Pancreas (tissue), 10 donors: ENCODE data around the gene ELANE. TPM values are rescaled to one million over a fixed set of nuclear protein-coding genes. Genes with fewer than 3 reads are reported as not detected.
A peak's percentile ranks its signal among the peaks of the same experiment; 100 is the strongest.
"Not testable (repeated sequence)": the region's sequence is repeated elsewhere in the genome, so short reads cannot be mapped to it uniquely, and the experiment has no call there.

ENCODE experiments used
- ATAC-seq, 4 donors: fragments of 200-7000 bp; cut with Tn5 transposase; one replicate each; pipeline versions ENCODE4 v1.8.0 to v1.9.1; 2020; ENCODE audit warnings: mild to moderate bottlenecking in 4 of 4, moderate library complexity in 4 of 4
- DNase-seq, 6 donors: peaks; one replicate each; pipeline ENCODE4 v3.0.0-alpha.2; 2020
- FAIRE-seq: peaks from 2 replicates; lab custom pipeline; 2012; peaks lifted over from hg19 to GRCh38; lab: Jason Lieb, UNC
- H3K27ac ChIP-seq, 4 donors: fragments of 200-600 bp; sonication (generic); 1 replicate in 3 of 4; 2 replicates in 1 of 4; pipeline versions ENCODE4 v1.5.0 to v1.8.0; 2020
- H3K27me3 ChIP-seq, 4 donors: fragments of 200-600 bp; one replicate each; pipeline ENCODE4 v1.8.0; 2021
- H3K36me3 ChIP-seq, 3 donors: fragments of 200-600 bp; sonication (generic) in 1 of 3; one replicate each; pipeline versions ENCODE4 v1.5.0 to v1.8.0; 2020 to 2021
- H3K4me1 ChIP-seq, 3 donors: fragments of 200-600 bp; one replicate each; pipeline ENCODE4 v1.8.0; 2021
- H3K4me3 ChIP-seq, 4 donors: fragments of 200-600 bp; sonication (generic) in 2 of 4; one replicate each; pipeline versions ENCODE4 v1.5.0 to v1.8.0; 2020 to 2021
- H3K9me3 ChIP-seq, 4 donors: fragments of 200-600 bp; one replicate each; pipeline ENCODE4 v1.8.0; 2021
- CTCF ChIP-seq, 4 donors: fragments of 200-600 bp; sonication (generic) in 3 of 4; IDR thresholded peaks; one replicate each; pipeline versions ENCODE4 v1.5.0 to v1.8.0; 2021; ENCODE audit warnings: antibody characterized with exemption in 4 of 4
- WGBS, 2 donors: extraction: QIAGEN DNeasy Blood & Tissue Kit; methylation state at CpG; one replicate each; pipeline ENCODE4 v1.1.7; 2013; 5-methylcytosine and 5-hydroxymethylcytosine counted together
- intact Hi-C, 3 donors: fragments of 100-400 bp; cut with DNase I; formaldehyde crosslinking; loops; one replicate each; pipeline versions ENCODE4 v1.11.1 to v1.14.2; 2022
- polyA plus RNA-seq, 2 donors: library from polyadenylated mRNA; stranded (reverse); fragments of 200-250 nt; gene quantifications; one replicate each; pipeline ENCODE4 v1.2.3, GENCODE V29; 2013
- total RNA-seq, 6 donors: library from RNA; stranded (reverse); fragmentation: NEBNext Ultra II Directional in 4 of 6; extraction: Animal tissue kit (Norgen Biotek cat#: 25700) in 4 of 6; gene quantifications; one replicate each; pipeline versions ENCODE4 v1.2.1 to v1.2.4, GENCODE V29; 2021 to 2023
- donor health status: healthy with polysubstance abuse.
- donor health status: DM: no; HTN: no; CAD: no; lungs with moderate emphysema.
- donor health status: DM: no; HTN: no; CAD: no.
- donor health status: control.
- donor health status: control.
- donor health status: Bipolar disorder and iron deficiency.
- donor health status: DM: yes; HTN: yes; CAD: no.
- donor health status: DM: no; HTN: no; CAD: no.
- donor health status: DM: no; HTN: no; CAD: no.
- donor health status: DM: yes; HTN: yes; CAD: no.

Gene ELANE
- total and polyA plus RNA-seq, 8 donors = 0.16 to 0.57 (median 0.27) TPM; not detected in 4

GRCh38 chr19:875265-875879 lies 23.3 kb downstream of the ELANE start:
- WGBS, 2 donors = 93 to 96% methylated on average over 28 of the region's 28 CpGs
- no peak for FAIRE-seq

GRCh38 chr19:876089-876488 lies 24.0 kb downstream of the ELANE start:
- 87 to 89% methylated on average over 18 of the region's 18 CpGs for WGBS, 2 donors
- intact Hi-C loops = no loop called here
- DNase-seq (no peak), ATAC-seq (no peak), FAIRE-seq (no peak)
- Histone ChIP-seq H3K36me3 (peaks cover 0 to 35% (median under 1%) of the 10 kb centered on the region in 3 donors), H3K9me3 (no peaks in the 10 kb centered on the region), H3K27ac (no peak overlapping the region), H3K27me3 (no peaks in the 10 kb centered on the region), H3K4me1 (no peaks in the 10 kb centered on the region), H3K4me3 (no peak overlapping the region)
- TF ChIP-seq CTCF (IDR thresholded peaks at IDR 0.05) = no peak

More at GRCh38 chr19:875265-875879, 23.3 kb downstream of the ELANE start:
- no peak for TF ChIP-seq CTCF (IDR thresholded peaks at IDR 0.05)
- H3K36me3 ChIP-seq = peaks cover 0 to 28% (median 0%) of the 10 kb centered on the region in 3 donors
- H3K9me3 ChIP-seq = no peaks in the 10 kb centered on the region
- ATAC-seq = no peak
- DNase-seq = peak in 2 of 6 donors; percentile 56 to 64
- no peaks in the 10 kb centered on the region for H3K27me3 ChIP-seq
- H3K27ac ChIP-seq = no peak overlapping the region
- no peaks in the 10 kb centered on the region for H3K4me1 ChIP-seq
- intact Hi-C loops = no loop called here
- H3K4me3 ChIP-seq = no peak overlapping the region

GRCh38 chr19:876780-877314 lies 24.7 kb downstream of the ELANE start:
- Histone ChIP-seq H3K36me3 (peaks cover 0 to 43% (median 6%) of the 10 kb centered on the region in 3 donors), H3K27me3 (no peaks in the 10 kb centered on the region), H3K4me1 (no peaks in the 10 kb centered on the region), H3K27ac (no peak overlapping the region), H3K4me3 (no peak overlapping the region), H3K9me3 (no peaks in the 10 kb centered on the region)
- FAIRE-seq (no peak), ATAC-seq (no peak), DNase-seq (peak in 1 of 6 donors; percentile 68)
- 93 to 96% methylated on average over 29 of the region's 29 CpGs for WGBS, 2 donors
- TF ChIP-seq CTCF (IDR thresholded peaks at IDR 0.05) = no peak
- intact Hi-C loops = no loop called here

- H3K4me3 ChIP-seq, H3K27me3 ChIP-seq, H3K9me3 ChIP-seq, H3K27ac ChIP-seq, ATAC-seq, intact Hi-C loops, H3K4me1 ChIP-seq, FAIRE-seq: not testable (repeated sequence)
- 89% methylated on average over 21 to 23 of the region's 23 CpGs for WGBS, 2 donors
- H3K36me3 ChIP-seq = peaks cover 0 to 45% (median 12%) of the 10 kb centered on the region in 3 donors
- DNase-seq = peak in 1 of 6 donors; percentile 81
Observed at GRCh38 chr19:877992-878660, 26.0 kb downstream of the ELANE start.

GRCh38 chr19:878751-879561 lies 26.9 kb downstream of the ELANE start:
- intact Hi-C loops, ATAC-seq, H3K27me3 ChIP-seq, H3K27ac ChIP-seq, FAIRE-seq, H3K4me3 ChIP-seq, H3K9me3 ChIP-seq, H3K4me1 ChIP-seq: not testable (repeated sequence)
- 89 to 91% methylated on average over 22 to 24 of the region's 24 CpGs for whole genome bisulfite sequencing, 2 donors
- peak in 1 of 6 donors; percentile 87 for DNase-seq
- peaks cover 0 to 49% (median 12%) of the 10 kb centered on the region in 3 donors for H3K36me3 ChIP-seq
